Ovary (tissue), 3 donors: ENCODE data around the gene P2RY2.

Experiments
- CTCF ChIP-seq, 3 donors: fragments of 450-650 bp in 2 of 3; fragments of 200-600 bp in 1 of 3; IDR thresholded peaks; one replicate each; pipeline versions ENCODE4 v1.5.1 to v1.8.0; 2016 to 2022; ENCODE audit warnings: antibody characterized with exemption in 3 of 3, mild to moderate bottlenecking in 1 of 3
- EP300 ChIP-seq: sonication (generic); formaldehyde crosslinking; IDR thresholded peaks from one replicate; pipeline ENCODE4 v1.6.1; 2017; ENCODE audit warnings: antibody characterized with exemption
- POLR2A ChIP-seq: fragments of 450-650 bp; IDR thresholded peaks from one replicate; pipeline ENCODE4 v1.6.1; 2017; ENCODE audit warnings: antibody characterized with exemption, mild to moderate bottlenecking, moderate library complexity
- donor health status: DM: no; HTN: no; CAD: no.

- no peak for TF ChIP-seq CTCF (IDR thresholded peaks at IDR 0.05)
- TF ChIP-seq POLR2A = no peak
- TF ChIP-seq EP300 = no peak
Observed at GRCh38 chr11:73219396-73220285, 1.6 kb downstream of the P2RY2 start.
